Posterior cingulate gyrus (tissue), 11 donors: ENCODE results near the gene RASL11B.

Experiments
- DNase-seq, 10 donors: peaks; one replicate each; pipeline versions ENCODE4 v3.0.0 to v3.0.0-alpha.2; 2020 to 2021; ENCODE audit warnings: mixed read lengths in 3 of 10
- intact Hi-C: fragments of 100-400 bp; cut with DNase I; formaldehyde crosslinking; loops from one replicate; pipeline ENCODE4 v1.15.1; 2023

RASL11B gene

GRCh38 chr4:52842792-52843191 is 19.3 kb upstream of the RASL11B start:
- intact Hi-C loops, result no loop called here
- no peak for DNase-seq

DNA sequence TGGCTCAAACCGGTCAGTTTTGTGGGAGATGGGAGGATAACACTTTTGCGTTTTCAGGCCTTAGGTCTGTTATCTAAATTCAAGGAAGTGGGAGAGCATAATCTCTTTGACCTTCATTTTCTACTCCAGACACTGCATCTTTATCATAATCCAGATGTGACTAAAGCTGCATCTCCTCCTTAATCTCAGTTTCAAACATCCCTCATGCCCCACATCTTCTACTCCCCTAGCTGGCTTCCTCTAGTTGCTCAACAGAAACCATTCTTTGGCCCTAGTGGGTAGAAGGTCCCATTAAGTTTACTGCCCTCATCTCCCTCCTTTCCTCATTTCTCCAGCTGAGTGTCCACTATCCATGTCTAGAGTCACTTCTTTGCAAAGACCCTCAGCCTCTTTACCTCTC is 18.8 kb upstream of the RASL11B start:
- intact Hi-C loops, result no loop called here
- DNase-seq, result no peak

DNA sequence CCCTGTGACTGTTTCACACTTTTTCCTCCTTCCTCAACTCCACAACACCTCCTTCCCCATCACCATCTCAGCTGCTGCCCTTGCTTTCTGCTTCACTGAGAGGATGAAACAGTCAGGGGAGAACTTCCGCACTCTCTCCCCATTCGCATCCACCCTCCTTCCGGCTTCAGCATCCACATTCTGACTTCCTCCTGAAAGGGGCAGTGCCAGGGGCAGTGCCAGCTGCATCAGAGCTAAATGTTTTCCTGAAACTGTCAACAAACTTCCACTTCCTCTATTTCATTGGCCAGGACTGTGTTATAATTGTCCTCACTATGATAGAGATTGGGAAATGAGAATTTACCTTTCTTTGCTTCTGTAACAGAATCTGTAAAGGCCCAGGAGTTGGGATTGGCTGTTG is 18.2 kb upstream of the RASL11B start:
- no peak for DNase-seq
- intact Hi-C loops, result no loop called here

DNA sequence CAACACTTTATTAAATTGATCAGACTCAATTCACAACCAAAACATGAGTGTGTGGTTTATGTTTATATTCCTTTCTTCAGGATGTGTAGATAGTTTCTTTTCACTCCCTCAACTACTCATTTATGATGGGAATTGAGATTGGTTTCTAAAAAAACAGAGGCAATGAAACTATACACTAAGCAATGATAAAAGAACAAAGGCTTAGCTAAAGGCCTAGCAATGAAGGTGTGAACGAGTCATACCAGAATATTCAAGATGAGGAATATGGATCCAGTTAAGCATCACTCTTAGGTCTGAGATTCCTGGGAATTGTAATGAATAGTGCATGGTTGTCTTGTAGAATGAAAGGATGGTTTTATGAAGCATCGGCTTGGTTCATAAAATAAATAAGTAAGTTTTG is 17.5 kb upstream of the RASL11B start:
- intact Hi-C loops, result no loop called here
- DNase-seq, result no peak

DNA sequence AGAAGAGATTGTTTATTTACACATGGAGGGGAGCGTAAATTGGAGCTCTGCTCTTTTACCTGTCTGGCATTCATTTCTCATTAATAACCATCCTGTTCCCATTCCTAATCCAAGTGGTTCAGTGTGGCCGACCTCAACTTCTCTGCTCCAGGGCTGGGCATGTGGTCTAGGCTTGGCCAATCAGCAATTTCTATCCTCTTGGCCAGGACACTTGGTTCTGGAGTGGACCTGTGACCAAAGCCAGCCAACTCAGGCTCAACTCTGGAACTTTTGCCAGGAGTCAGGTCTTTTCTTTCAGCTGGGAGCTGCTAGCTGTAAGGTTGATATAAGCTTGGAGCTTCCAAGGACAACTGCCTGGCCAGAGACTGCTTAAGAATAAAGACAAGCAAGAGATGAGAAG is 15.6 kb upstream of the RASL11B start:
- DNase-seq, result no peak
- intact Hi-C loops, result no loop called here

DNA sequence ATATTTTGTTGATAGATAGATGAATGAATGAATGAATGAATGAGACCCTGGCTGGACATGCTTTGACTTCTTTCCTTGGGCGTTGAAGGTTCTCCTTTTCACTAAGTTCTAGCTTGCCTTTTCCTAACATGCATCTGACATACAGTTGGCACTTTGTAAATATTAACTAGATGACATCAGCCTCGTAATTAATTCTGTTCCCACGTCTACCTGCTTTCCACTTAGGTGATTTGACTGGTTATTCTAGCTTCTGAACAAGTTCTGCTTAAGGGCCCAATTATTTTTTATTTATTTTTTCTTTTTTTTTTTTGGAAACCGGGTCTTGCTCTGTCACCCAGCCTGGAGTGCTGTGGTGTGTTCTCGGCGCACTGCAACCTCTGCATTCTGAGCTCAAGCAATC is 13.9 kb upstream of the RASL11B start:
- intact Hi-C loops, result no loop called here
- no peak for DNase-seq

DNA sequence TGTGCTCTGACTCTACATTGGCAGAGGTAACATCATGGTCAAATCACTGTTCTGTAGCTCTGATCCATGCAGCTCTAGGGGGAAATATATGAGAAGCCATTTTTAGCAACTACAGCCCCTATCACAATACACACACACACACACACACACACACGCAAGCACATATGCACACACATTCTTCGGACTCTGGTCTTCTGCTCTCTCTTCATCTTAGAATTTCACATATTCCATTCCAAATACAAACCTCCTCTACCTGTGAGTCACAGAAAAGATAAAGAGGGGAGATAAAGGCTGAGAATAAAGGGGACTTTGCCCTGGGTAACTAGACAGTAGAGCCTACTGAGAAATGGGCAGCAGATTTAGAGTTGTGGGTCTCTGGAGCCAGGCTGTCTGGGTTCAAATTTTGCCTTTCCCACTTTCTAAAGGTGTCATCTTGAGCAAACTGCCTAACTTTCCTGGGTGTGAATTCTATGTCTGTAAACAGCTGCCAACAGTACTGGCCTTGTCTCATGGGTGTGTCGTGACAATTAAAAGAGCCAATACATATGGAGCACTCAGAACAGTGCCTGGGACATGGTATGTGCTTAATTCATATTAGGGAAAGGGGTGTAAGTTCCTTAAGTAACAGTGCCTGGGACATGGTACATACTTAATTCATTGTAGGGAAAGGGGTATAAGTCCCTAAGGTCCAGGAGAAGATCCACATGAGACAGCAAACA is 11.6 kb upstream of the RASL11B start:
- intact Hi-C loops, result no loop called here
- DNase-seq, result no peak

DNA sequence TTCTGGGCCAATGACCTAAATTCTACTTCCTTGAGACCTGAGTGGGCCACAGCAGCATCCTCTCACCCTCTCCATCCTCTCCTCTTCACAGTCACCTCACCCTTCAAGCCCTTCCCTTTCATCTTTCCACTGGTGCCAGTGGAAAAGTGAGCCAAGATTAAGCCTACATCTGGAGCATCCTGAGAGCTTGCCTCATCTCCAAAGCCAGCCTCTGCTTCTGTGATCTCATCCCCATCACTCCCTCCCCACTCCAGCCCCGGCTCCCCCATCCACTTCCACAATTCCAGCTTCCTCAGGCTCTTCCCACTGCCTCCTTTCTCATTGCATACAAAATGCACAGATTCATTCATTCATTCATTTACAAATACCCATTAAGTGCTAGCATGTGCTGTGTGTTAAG is 10.1 kb upstream of the RASL11B start:
- intact Hi-C loops, result no loop called here

DNA sequence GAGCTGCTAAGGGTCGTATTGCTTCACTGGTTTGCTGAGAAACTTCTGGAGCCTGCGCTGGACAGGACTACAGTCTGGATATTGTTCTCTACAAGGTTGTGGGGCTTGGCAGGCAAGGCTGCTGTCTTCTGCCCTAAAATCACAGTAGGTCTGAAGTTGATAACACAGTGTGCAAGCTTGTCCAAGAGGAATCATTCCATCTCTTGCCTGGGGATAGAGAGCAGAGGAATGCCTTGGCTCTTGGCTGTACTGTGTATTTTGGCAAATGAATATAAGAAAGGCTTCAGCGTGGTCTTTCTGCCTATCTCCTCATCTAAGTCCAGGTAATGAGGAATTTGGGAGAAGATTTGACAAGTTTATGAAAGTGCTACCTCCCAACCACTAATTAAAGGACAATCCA is 9.4 kb upstream of the RASL11B start:
- DNase-seq, result no peak
- intact Hi-C loops, result no loop called here

More for the DNA sequence above, 10.1 kb upstream of the RASL11B start:
- DNase-seq, result no peak

DNA sequence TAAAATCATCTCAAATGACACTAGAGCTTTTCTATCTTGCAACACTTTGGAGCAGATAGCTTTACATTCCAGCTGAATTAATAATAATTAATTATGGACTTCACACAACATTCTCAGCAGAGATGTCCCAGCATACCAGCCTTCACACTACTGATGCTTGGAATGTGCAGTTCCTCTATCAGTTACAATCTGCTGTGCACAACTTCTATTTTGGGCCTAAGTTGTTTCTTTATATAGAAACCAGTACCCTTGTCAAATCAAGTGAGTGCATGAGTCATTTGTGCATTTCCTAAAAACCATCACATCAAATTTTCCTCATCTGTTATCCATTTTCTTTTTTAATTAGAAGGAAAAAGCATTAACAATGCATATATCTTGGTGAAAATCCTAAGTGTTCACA is 8.8 kb upstream of the RASL11B start:
- intact Hi-C loops, result no loop called here
- no peak for DNase-seq

DNA sequence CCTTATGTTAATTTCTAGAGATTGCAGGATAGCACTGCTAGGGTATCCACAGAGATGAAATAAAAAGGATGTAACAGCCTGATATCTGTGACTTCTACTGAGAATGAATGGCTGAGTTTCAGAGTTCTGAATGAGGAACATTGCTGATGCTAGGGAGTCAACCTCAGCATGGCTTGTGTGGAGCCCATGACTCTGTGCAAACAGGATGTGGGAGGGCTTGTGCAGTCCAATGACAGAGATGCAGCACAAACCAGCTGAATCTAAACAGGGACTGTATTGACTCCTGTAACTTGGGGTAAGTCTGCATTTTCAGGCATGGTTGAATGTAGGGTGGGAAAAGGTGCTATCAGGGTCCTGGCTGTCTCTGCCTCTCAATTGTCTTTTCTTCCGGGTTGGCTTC is 5.3 kb upstream of the RASL11B start:
- intact Hi-C loops, result no loop called here
- no peak for DNase-seq

DNA sequence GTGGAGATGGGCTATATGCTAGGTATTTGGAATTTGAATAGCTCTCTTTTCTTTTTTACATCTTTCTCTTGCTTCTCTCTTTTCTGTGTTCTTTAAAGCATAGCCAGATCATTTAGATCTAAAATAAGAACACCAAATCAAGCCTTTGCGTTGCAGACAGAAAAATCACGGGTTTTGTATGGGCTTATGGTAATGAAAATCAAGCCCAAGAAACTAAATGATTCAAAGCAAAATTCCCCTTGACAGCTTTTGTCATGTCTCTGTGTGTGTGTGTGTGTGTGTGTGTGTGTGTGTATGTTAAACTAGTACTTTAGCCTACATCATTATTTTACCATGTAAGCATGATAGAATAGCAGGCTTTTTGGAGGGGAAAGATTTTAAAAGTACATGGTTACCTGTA is 1.8 kb upstream of the RASL11B start:
- intact Hi-C loops, result loop anchor here (2.0 to 10.0 kb wide), 2 partner anchors 104 to 140 kb away; no protein-coding TSS in a partner anchor

GRCh38 chr4:52861171-52861823 is 820 bp upstream of the RASL11B start:
- intact Hi-C loops, result loop anchor here (2.0 to 10.0 kb wide), 2 partner anchors 104 to 140 kb away; no protein-coding TSS in a partner anchor
- DNase-seq, result peak in 4 of 10 donors; percentile 26 to 90 (median 34)

More for the DNA sequence above, 1.8 kb upstream of the RASL11B start:
- no peak for DNase-seq

DNA sequence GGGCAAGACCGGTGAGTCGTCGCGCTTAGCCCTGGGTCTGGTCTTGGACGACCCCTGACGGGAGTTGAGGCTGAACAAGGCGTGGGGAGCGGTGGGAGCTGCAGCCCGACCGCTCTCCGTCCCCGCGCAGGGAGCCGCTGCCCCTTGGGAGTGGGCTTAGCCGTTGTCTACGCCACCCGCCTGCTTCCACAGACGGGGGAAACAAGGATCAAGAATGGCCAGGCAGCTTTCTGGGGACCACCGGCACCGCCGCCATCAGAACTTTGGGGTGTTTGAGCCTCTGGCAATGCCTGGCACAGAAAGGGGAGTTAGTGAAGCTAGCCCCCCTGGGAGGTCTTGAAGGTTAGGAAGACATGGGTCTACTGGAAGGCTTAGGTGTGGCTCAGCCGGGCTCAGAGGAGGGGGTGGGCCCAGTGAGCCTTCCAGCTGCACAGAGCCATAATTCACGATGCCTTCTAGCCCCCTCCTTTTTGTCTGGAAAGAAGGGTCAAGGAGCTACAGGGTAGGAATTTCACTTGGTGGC is 583 bp downstream of the RASL11B start:
- intact Hi-C loops, result loop anchor here (10.0 kb wide), 1 partner anchor 102 kb away; no protein-coding TSS in a partner anchor
- no peak for DNase-seq

DNA sequence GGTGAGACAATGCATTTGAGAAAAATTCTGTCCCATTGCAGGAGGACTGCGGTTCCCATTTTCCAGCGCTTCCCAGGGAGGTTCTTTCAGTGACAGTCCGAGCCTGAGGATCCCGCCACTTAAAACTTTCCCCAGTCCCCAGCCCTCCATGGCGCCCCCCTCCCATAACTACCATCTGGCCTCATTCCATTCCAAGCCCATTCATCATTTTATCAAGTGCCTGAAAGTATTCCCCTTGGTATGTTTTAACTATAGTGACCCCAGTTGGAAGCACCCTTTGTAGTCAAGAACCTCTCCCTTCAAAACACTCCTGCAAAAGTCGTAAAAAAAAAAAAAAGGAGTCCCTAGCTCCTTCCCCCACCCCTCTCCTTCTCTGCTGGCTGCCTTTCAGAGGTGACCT is 1.2 kb downstream of the RASL11B start:
- intact Hi-C loops, result loop anchor here (10.0 kb wide), 1 partner anchor 101 kb away; no protein-coding TSS in a partner anchor
- no peak for DNase-seq

- DNase-seq, result no peak
- intact Hi-C loops, result loop anchor here (10.0 kb wide), 1 partner anchor 100 kb away; no protein-coding TSS in a partner anchor
Observed at GRCh38 chr4:52864793-52865192, 2.7 kb downstream of the RASL11B start.

DNA sequence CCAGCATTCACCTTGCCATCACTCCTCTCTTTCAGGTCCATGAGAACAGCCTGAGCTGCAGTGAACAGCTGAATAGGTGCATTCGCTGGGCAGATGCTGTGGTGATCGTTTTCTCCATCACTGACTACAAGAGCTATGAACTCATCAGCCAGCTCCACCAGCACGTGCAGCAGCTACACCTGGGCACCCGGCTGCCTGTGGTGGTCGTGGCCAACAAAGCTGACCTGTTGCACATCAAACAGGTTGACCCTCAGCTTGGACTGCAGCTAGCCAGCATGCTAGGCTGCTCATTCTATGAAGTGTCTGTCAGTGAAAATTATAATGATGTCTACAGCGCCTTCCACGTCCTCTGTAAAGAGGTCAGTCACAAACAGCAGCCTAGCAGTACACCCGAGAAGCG is 3.2 kb downstream of the RASL11B start:
- intact Hi-C loops, result loop anchor here (10.0 kb wide), 1 partner anchor 100 kb away; no protein-coding TSS in a partner anchor
- DNase-seq, result no peak

- intact Hi-C loops, result loop anchor here (10.0 kb wide), 1 partner anchor 98 kb away; no protein-coding TSS in a partner anchor
- no peak for DNase-seq
Observed at GRCh38 chr4:52866734-52867133, 4.6 kb downstream of the RASL11B start.

- no peak for DNase-seq
- intact Hi-C loops, result loop anchor here (10.0 kb wide), 1 partner anchor 98 kb away; no protein-coding TSS in a partner anchor
Observed at GRCh38 chr4:52867163-52867562, 5.0 kb downstream of the RASL11B start.

DNA sequence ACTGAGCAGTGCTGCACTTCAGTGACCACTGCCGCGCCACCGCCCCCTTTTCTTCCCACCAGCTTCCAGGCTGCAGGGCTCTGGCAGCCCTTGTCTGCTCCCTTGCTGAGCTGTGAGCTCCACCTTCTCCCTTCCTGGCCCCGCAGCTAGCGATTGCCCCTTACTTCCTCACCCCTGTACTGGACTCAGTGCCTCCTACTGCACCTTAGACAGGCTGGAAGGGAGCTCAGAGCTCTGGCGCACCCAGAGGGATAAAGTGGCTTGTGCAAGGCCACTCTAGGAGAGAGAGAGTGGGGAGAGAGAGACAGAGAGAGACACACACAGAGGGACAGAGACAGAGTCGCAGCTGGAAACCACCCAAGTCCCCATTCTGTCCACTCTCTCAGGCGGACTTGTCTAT is 6.0 kb downstream of the RASL11B start:
- peak in 2 of 10 donors; percentile 17 to 51 for DNase-seq
- intact Hi-C loops, result loop anchor here (10.0 kb wide), 1 partner anchor 97 kb away; no protein-coding TSS in a partner anchor

DNA sequence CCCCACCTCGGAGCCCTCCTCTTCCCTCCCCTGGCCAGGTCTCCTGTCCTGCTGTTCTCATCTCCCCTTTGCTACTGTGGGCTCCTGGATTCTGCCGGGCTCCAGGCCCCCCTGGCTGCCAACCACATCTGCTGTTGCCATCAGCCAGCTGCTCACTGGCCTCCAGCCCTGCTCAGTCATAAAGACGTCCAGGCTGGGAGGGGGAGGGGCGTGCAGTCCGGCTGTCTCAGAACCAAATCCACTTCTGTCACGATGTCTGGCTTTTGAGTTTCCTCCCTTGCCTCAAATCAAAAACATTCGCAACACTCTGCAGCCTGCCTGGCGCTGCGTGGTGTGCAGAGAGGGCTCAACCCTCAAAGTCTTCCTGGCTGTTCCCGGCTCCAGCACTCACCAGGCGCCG is 7.1 kb downstream of the RASL11B start:
- intact Hi-C loops, result loop anchor here (10.0 kb wide), 1 partner anchor 96 kb away; no protein-coding TSS in a partner anchor
- DNase-seq, result peak; percentile 41 to 96 (median 68)
